ENCODE measurements around the gene TEDC1.

The TEDC1 gene

DNA sequence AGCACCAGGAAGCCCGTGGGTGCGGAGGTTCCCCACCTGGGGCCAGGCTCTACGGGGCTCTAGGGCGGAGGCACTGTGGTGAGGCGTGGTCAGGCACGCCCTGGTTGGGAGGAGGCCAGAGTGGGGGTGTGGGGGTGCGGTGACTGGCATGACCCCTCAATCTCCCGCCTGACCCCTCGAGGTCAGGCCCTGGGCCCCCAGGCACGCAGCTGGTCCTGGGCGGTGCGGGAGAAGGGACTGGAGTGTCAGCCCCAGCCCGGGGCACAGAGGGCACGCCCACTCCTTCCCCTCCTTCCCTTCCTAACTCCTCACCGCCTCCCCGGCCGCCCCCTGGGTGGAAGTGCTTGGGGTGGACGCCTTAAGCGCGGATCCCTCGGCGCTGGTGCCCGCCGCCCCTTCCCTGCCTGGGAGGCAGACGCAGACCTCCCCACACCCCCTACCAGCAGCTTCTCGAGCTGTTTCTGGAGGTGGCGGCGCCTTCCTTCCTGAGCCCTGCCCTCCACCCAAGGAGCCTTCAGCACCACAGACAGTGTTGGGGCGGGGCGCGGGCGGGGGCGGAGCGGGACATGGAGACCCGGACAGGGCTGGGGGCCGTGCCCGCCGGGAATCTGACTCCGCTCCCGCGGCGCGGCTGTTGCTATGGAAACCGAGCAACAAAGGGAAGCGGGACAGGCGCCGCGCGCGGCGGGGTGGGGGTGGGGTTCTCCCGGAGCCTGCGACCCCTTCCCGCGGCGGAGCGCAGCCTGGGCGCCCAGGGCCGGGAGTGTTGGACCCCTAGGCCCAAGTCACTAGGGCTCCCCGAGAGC lies 17.2 kb upstream of the TEDC1 start (continued):
- TF ChIP-seq, protein P1, sequence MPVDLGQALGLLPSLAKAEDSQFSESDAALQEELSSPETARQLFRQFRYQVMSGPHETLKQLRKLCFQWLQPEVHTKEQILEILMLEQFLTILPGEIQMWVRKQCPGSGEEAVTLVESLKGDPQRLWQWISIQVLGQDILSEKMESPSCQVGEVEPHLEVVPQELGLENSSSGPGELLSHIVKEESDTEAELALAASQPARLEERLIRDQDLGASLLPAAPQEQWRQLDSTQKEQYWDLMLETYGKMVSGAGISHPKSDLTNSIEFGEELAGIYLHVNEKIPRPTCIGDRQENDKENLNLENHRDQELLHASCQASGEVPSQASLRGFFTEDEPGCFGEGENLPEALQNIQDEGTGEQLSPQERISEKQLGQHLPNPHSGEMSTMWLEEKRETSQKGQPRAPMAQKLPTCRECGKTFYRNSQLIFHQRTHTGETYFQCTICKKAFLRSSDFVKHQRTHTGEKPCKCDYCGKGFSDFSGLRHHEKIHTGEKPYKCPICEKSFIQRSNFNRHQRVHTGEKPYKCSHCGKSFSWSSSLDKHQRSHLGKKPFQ (tag by site-specific recombination; IDR thresholded peaks at IDR 0.05): no peak
- TF ChIP-seq, protein P2, sequence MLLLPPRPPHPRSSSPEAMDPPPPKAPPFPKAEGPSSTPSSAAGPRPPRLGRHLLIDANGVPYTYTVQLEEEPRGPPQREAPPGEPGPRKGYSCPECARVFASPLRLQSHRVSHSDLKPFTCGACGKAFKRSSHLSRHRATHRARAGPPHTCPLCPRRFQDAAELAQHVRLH (tag by site-specific recombination; IDR thresholded peaks at IDR 0.05): no peak
- TF ChIP-seq ZNF501 (tag by site-specific recombination; IDR thresholded peaks at IDR 0.05) (no peak), ZSCAN16 (tag by site-specific recombination; IDR thresholded peaks at IDR 0.05) (no peak), ZNF335 (tag by site-specific recombination; conservative IDR thresholded peaks at IDR 0.05) (peak; percentile 72), ZNF24 (tag by site-specific recombination; IDR thresholded peaks at IDR 0.05) (no peak), KLF10 (tag by site-specific recombination; IDR thresholded peaks at IDR 0.05) (peak; percentile 49; the same call in 1 of the 2 replicates), ZNF610 (tag by site-specific recombination; IDR thresholded peaks at IDR 0.05; ENCODE audit: borderline replicate concordance) (no peak), SP2 (tag by site-specific recombination; IDR thresholded peaks at IDR 0.05) (peak; percentile 86), OSR2 (tag by site-specific recombination; IDR thresholded peaks at IDR 0.05) (no peak), ZNF837 (tag by site-specific recombination; IDR thresholded peaks at IDR 0.05) (no peak), ZSCAN30 (tag by site-specific recombination; IDR thresholded peaks at IDR 0.05) (0 out of 2 replicates have a peak, but pooled peaks have one; percentile 50), ZIC2 (tag by site-specific recombination; IDR thresholded peaks at IDR 0.05) (peak; percentile 89), ZNF214 (tag by site-specific recombination; IDR thresholded peaks at IDR 0.05; ENCODE audit: borderline replicate concordance) (no peak), EGR2 (tag by site-specific recombination; IDR thresholded peaks at IDR 0.05; ENCODE audit: low read depth) (peak; percentile 93), IKZF3 (tag by site-specific recombination; IDR thresholded peaks at IDR 0.05) (peak; percentile 83; the same call in 1 of the 2 replicates), ZNF473 (tag by site-specific recombination; IDR thresholded peaks at IDR 0.05) (no peak)
- TF ChIP-seq, protein P3, sequence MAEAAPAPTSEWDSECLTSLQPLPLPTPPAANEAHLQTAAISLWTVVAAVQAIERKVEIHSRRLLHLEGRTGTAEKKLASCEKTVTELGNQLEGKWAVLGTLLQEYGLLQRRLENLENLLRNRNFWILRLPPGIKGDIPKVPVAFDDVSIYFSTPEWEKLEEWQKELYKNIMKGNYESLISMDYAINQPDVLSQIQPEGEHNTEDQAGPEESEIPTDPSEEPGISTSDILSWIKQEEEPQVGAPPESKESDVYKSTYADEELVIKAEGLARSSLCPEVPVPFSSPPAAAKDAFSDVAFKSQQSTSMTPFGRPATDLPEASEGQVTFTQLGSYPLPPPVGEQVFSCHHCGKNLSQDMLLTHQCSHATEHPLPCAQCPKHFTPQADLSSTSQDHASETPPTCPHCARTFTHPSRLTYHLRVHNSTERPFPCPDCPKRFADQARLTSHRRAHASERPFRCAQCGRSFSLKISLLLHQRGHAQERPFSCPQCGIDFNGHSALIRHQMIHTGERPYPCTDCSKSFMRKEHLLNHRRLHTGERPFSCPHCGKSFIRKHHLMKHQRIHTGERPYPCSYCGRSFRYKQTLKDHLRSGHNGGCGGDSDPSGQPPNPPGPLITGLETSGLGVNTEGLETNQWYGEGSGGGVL (tag by site-specific recombination; IDR thresholded peaks at IDR 0.05): peak; percentile 98
- TF ChIP-seq, protein P4, sequence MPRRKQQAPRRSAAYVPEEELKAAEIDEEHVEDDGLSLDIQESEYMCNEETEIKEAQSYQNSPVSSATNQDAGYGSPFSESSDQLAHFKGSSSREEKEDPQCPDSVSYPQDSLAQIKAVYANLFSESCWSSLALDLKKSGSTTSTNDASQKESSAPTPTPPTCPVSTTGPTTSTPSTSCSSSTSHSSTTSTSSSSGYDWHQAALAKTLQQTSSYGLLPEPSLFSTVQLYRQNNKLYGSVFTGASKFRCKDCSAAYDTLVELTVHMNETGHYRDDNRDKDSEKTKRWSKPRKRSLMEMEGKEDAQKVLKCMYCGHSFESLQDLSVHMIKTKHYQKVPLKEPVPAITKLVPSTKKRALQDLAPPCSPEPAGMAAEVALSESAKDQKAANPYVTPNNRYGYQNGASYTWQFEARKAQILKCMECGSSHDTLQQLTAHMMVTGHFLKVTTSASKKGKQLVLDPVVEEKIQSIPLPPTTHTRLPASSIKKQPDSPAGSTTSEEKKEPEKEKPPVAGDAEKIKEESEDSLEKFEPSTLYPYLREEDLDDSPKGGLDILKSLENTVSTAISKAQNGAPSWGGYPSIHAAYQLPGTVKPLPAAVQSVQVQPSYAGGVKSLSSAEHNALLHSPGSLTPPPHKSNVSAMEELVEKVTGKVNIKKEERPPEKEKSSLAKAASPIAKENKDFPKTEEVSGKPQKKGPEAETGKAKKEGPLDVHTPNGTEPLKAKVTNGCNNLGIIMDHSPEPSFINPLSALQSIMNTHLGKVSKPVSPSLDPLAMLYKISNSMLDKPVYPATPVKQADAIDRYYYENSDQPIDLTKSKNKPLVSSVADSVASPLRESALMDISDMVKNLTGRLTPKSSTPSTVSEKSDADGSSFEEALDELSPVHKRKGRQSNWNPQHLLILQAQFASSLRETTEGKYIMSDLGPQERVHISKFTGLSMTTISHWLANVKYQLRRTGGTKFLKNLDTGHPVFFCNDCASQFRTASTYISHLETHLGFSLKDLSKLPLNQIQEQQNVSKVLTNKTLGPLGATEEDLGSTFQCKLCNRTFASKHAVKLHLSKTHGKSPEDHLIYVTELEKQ (tag by site-specific recombination; IDR thresholded peaks at IDR 0.05; ENCODE audit: borderline replicate concordance): no peak
- TF ChIP-seq, protein P5, sequence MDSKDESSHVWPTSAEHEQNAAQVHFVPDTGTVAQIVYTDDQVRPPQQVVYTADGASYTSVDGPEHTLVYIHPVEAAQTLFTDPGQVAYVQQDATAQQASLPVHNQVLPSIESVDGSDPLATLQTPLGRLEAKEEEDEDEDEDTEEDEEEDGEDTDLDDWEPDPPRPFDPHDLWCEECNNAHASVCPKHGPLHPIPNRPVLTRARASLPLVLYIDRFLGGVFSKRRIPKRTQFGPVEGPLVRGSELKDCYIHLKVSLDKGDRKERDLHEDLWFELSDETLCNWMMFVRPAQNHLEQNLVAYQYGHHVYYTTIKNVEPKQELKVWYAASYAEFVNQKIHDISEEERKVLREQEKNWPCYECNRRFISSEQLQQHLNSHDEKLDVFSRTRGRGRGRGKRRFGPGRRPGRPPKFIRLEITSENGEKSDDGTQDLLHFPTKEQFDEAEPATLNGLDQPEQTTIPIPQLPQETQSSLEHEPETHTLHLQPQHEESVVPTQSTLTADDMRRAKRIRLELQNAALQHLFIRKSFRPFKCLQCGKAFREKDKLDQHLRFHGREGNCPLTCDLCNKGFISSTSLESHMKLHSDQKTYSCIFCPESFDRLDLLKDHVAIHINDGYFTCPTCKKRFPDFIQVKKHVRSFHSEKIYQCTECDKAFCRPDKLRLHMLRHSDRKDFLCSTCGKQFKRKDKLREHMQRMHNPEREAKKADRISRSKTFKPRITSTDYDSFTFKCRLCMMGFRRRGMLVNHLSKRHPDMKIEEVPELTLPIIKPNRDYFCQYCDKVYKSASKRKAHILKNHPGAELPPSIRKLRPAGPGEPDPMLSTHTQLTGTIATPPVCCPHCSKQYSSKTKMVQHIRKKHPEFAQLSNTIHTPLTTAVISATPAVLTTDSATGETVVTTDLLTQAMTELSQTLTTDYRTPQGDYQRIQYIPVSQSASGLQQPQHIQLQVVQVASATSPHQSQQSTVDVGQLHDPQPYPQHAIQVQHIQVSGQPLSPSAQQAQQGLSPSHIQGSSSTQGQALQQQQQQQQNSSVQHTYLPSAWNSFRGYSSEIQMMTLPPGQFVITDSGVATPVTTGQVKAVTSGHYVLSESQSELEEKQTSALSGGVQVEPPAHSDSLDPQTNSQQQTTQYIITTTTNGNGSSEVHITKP (tag by site-specific recombination; IDR thresholded peaks at IDR 0.05): peak; percentile 63; the same call in 1 of the 2 replicates
- TF ChIP-seq, protein P6, sequence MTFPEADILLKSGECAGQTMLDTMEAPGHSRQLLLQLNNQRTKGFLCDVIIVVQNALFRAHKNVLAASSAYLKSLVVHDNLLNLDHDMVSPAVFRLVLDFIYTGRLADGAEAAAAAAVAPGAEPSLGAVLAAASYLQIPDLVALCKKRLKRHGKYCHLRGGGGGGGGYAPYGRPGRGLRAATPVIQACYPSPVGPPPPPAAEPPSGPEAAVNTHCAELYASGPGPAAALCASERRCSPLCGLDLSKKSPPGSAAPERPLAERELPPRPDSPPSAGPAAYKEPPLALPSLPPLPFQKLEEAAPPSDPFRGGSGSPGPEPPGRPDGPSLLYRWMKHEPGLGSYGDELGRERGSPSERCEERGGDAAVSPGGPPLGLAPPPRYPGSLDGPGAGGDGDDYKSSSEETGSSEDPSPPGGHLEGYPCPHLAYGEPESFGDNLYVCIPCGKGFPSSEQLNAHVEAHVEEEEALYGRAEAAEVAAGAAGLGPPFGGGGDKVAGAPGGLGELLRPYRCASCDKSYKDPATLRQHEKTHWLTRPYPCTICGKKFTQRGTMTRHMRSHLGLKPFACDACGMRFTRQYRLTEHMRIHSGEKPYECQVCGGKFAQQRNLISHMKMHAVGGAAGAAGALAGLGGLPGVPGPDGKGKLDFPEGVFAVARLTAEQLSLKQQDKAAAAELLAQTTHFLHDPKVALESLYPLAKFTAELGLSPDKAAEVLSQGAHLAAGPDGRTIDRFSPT (tag by site-specific recombination; IDR thresholded peaks at IDR 0.05): peak; percentile 70
- TF ChIP-seq, protein P7, sequence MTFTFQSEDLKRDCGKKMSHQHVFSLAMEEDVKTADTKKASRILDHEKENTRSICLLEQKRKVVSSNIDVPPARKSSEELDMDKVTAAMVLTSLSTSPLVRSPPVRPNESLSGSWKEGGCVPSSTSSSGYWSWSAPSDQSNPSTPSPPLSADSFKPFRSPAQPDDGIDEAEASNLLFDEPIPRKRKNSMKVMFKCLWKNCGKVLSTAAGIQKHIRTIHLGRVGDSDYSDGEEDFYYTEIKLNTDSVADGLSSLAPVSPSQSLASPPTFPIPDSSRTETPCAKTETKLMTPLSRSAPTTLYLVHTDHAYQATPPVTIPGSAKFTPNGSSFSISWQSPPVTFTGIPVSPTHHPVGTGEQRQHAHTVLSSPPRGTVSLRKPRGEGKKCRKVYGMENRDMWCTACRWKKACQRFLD (tag by site-specific recombination; IDR thresholded peaks at IDR 0.05): no peak
- TF ChIP-seq, protein P8, sequence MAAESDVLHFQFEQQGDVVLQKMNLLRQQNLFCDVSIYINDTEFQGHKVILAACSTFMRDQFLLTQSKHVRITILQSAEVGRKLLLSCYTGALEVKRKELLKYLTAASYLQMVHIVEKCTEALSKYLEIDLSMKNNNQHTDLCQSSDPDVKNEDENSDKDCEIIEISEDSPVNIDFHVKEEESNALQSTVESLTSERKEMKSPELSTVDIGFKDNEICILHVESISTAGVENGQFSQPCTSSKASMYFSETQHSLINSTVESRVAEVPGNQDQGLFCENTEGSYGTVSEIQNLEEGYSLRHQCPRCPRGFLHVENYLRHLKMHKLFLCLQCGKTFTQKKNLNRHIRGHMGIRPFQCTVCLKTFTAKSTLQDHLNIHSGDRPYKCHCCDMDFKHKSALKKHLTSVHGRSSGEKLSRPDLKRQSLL (tag by site-specific recombination; IDR thresholded peaks at IDR 0.05): peak; percentile 70
